ENCODE data around the gene ELOB.

DNA sequence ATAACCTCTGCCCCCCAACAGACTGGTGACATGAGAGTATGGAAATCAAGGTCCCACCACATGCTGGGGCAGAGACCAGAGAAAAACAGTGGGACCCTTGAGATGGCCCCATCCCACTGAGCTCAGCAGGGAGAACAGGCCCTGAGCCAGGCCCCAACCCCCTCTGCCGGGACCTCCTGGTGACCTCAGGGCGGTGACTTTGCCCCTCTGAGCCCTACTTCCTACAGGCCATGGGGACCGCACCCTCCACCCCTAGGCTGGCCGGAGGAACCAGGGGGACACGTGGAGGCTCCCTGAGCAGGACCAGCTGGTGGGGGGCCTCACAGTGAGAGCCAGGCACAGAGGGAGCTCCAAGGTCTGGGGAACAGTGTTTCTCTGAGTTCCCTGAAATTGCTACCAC is 38.5 kb downstream of the ELOB start:
- no peak for TF ChIP-seq EZH2 (IDR thresholded peaks at IDR 0.05; ENCODE audit: low read depth)
- TF ChIP-seq, protein P1, sequence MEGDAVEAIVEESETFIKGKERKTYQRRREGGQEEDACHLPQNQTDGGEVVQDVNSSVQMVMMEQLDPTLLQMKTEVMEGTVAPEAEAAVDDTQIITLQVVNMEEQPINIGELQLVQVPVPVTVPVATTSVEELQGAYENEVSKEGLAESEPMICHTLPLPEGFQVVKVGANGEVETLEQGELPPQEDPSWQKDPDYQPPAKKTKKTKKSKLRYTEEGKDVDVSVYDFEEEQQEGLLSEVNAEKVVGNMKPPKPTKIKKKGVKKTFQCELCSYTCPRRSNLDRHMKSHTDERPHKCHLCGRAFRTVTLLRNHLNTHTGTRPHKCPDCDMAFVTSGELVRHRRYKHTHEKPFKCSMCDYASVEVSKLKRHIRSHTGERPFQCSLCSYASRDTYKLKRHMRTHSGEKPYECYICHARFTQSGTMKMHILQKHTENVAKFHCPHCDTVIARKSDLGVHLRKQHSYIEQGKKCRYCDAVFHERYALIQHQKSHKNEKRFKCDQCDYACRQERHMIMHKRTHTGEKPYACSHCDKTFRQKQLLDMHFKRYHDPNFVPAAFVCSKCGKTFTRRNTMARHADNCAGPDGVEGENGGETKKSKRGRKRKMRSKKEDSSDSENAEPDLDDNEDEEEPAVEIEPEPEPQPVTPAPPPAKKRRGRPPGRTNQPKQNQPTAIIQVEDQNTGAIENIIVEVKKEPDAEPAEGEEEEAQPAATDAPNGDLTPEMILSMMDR (conservative IDR thresholded peaks at IDR 0.05), result no peak
